ACC112 (cell line): ENCODE measurements around the gene NRM.
A peak's percentile ranks its signal among the peaks of the same experiment; 100 is the strongest.
"Not testable (repeated sequence)": the region's sequence is repeated elsewhere in the genome, so short reads cannot be mapped to it uniquely, and the experiment has no call there.

Experiments
- H2AFZ ChIP-seq: fragments of 200-600 bp; sonication (generic); one replicate; pipeline ENCODE4 v1.6.0; 2017; ENCODE audit warnings: antibody characterized with exemption, low read length; ENCODE audit not compliant: unreplicated experiment
- H3K27ac ChIP-seq: fragments of 200-600 bp; sonication (generic); 2 replicates; pipeline ENCODE4 v1.5.1; 2014; ENCODE audit warnings: low read depth, mild to moderate bottlenecking, antibody characterized with exemption, low read length, moderate library complexity
- H3K27me3 ChIP-seq: fragments of 200-600 bp; sonication (generic); 2 replicates; pipeline ENCODE4 v1.6.1; 2014; ENCODE audit warnings: mild to moderate bottlenecking, antibody characterized with exemption, low read length, moderate library complexity, mixed read lengths; ENCODE audit not compliant: insufficient read depth
- H3K36me3 ChIP-seq: fragments of 200-600 bp; sonication (generic); 2 replicates; pipeline ENCODE4 v1.6.1; 2016; ENCODE audit warnings: mild to moderate bottlenecking, antibody characterized with exemption, low read length, moderate library complexity, mixed read lengths; ENCODE audit not compliant: insufficient read depth
- H3K4me1 ChIP-seq: fragments of 200-600 bp; sonication (generic); one replicate; pipeline ENCODE4 v1.6.1; 2016; ENCODE audit warnings: low read length, mixed read lengths; ENCODE audit not compliant: insufficient read depth, unreplicated experiment, control insufficient read depth
- H3K4me3 ChIP-seq: fragments of 200-600 bp; sonication (generic); 2 replicates; pipeline ENCODE4 v1.5.1; 2014; ENCODE audit warnings: mild to moderate bottlenecking, low read depth, low read length
- H3K79me2 ChIP-seq: fragments of 200-600 bp; sonication (generic); one replicate; pipeline ENCODE4 v1.6.0; 2016; ENCODE audit warnings: low read length; ENCODE audit not compliant: control insufficient read depth, unreplicated experiment, insufficient read depth

Gene NRM

GRCh38 chr6:30681766-30682142, 9.0 kb downstream of the NRM start:
- Histone ChIP-seq H2AFZ (no peak overlapping the region), H3K4me1 (peaks cover 9% of the 10 kb centered on the region), H3K79me2 (peaks cover 84% of the 10 kb centered on the region), H3K4me3 (peak overlapping the region; percentile 96), H3K27ac (peak overlapping the region; percentile 96), H3K36me3 (peaks cover 29% of the 10 kb centered on the region), H3K27me3 (no peaks in the 10 kb centered on the region)

GRCh38 chr6:30679765-30680535, 10.8 kb downstream of the NRM start:
- Histone ChIP-seq H3K27ac (peak overlapping the region; percentile 6; the same call in 1 of the 2 replicates), H3K4me1 (peaks cover 9% of the 10 kb centered on the region), H3K27me3 (no peaks in the 10 kb centered on the region), H3K36me3 (peaks cover 34% of the 10 kb centered on the region), H3K4me3 (peak overlapping the region; percentile 96), H3K79me2 (peaks cover 69% of the 10 kb centered on the region), H2AFZ (no peak overlapping the region)

- Histone ChIP-seq H3K27ac (peak overlapping the region; percentile 6; the same call in 1 of the 2 replicates), H3K4me3 (peak overlapping the region; percentile 96), H3K27me3 (no peaks in the 10 kb centered on the region), H3K4me1 (peaks cover 9% of the 10 kb centered on the region), H3K79me2 (peaks cover 61% of the 10 kb centered on the region), H2AFZ (no peak overlapping the region), H3K36me3 (peaks cover 29% of the 10 kb centered on the region)
Observed at GRCh38 chr6:30678964-30679726, 11.6 kb downstream of the NRM start.

- H3K36me3 ChIP-seq: peaks cover 22% of the 10 kb centered on the region
- peaks cover 46% of the 10 kb centered on the region for H3K79me2 ChIP-seq
- no peak overlapping the region for H3K27ac ChIP-seq
Observed at GRCh38 chr6:30676660-30677285, 14.0 kb downstream of the NRM start.

GRCh38 chr6:30672445-30673253, 18.1 kb downstream of the NRM start, which contains the start of gene DHX16:
Gene DHX16 (minus strand): TSS chr6:30673006. CDS start chr6:30672841, 165 bp downstream.
- peaks cover 21% of the 10 kb centered on the region for H3K79me2 ChIP-seq
- H3K36me3 ChIP-seq: peaks cover 21% of the 10 kb centered on the region; the same call in 1 of the 2 replicates
- H3K4me3 ChIP-seq: peak within 1 kb of the TSS; percentile 94
- peaks cover 10% of the 10 kb centered on the region for H3K4me1 ChIP-seq
- H2AFZ ChIP-seq: peak within 1 kb of the TSS; percentile 68
- no peaks in the 10 kb centered on the region for H3K27me3 ChIP-seq
- H3K27ac ChIP-seq: peak within 1 kb of the TSS; percentile 28; the same call in 1 of the 2 replicates

More at GRCh38 chr6:30676660-30677285, 14.0 kb downstream of the NRM start:
- Histone ChIP-seq H3K4me1 (peaks cover 10% of the 10 kb centered on the region), H2AFZ (no peak overlapping the region), H3K4me3 (no peak overlapping the region), H3K27me3 (no peaks in the 10 kb centered on the region)

- Histone ChIP-seq H3K36me3 (peaks cover 10% of the 10 kb centered on the region), H3K4me1 (peaks cover 17% of the 10 kb centered on the region), H3K27me3 (no peaks in the 10 kb centered on the region), H3K4me3 (peak overlapping the region; percentile 94; the same call in 1 of the 2 replicates), H3K79me2 (peaks cover 21% of the 10 kb centered on the region), H2AFZ (no peak overlapping the region), H3K27ac (no peak overlapping the region)
Observed at GRCh38 chr6:30670760-30671527, 19.8 kb downstream of the NRM start.

GRCh38 chr6:30666300-30666699, 24.5 kb downstream of the NRM start:
- not testable (repeated sequence) for H3K4me3 ChIP-seq, H2AFZ ChIP-seq, H3K27me3 ChIP-seq, H3K27ac ChIP-seq, H3K79me2 ChIP-seq
- Histone ChIP-seq H3K36me3 (peaks cover 36% of the 10 kb centered on the region), H3K4me1 (peaks cover 11% of the 10 kb centered on the region)

GRCh38 chr6:30664994-30665767, 25.6 kb downstream of the NRM start:
- Histone ChIP-seq H3K4me1 (peaks cover 7% of the 10 kb centered on the region), H3K36me3 (peaks cover 33% of the 10 kb centered on the region), H3K27me3 (no peaks in the 10 kb centered on the region), H3K4me3 (no peak overlapping the region), H3K79me2 (no peaks in the 10 kb centered on the region), H3K27ac (no peak overlapping the region), H2AFZ (no peak overlapping the region)

GRCh38 chr6:30657922-30658321, 32.9 kb downstream of the NRM start:
- not testable (repeated sequence) for H3K27ac ChIP-seq, H3K79me2 ChIP-seq, H3K4me1 ChIP-seq, H3K27me3 ChIP-seq, H3K4me3 ChIP-seq, H2AFZ ChIP-seq
- H3K36me3 ChIP-seq: peaks cover 25% of the 10 kb centered on the region; the same call in 1 of the 2 replicates
